ENCODE data around the gene SMAD3.
A peak's percentile ranks its signal among the peaks of the same experiment; 100 is the strongest.

The SMAD3 gene

DNA sequence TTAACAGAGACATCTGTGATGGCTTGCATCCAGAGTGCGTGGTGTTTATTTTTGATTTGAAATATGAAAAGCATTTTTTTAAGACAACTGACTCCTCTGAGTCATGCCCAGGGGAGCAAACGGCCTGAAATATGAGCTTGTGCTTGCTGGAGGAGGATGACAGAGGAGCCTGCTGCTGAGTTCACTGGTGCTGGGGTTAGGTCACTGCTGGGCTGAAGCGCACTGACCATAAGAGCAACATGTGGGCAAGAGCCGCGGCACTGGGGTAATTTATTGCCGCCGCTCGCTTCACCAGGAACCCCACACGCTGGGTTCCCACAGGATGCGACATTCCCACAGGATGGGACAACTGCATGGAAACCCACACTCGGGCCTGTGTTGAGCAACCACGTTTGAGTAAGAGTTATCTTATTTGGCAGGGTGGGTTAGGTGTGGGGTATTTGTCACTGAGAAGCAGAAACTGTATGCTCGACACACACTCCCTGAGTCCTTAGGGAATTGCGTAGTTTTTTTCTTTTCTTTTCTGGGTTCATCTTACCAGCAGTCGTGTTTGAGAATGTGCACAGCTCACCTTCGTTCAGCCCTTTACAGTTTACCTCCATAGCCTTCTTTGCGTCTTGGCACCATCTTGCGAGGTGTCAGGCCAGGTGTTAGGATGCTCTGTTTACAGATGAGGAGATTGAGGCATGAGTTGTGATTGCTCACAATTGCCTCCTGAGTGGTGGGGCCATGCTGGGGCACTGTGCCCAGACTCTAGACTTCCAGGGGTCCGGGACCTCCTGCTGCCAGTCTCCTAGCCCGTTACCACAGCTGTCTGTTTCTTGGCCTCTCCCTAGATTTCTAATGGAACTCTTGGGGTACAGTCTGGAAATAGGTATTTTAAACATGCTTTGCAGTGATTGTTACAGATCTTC is 60.4 kb downstream of the SMAD3 start:
- no peak for DNase-seq (ENCODE audit: low read depth in 2 of 2)

DNA sequence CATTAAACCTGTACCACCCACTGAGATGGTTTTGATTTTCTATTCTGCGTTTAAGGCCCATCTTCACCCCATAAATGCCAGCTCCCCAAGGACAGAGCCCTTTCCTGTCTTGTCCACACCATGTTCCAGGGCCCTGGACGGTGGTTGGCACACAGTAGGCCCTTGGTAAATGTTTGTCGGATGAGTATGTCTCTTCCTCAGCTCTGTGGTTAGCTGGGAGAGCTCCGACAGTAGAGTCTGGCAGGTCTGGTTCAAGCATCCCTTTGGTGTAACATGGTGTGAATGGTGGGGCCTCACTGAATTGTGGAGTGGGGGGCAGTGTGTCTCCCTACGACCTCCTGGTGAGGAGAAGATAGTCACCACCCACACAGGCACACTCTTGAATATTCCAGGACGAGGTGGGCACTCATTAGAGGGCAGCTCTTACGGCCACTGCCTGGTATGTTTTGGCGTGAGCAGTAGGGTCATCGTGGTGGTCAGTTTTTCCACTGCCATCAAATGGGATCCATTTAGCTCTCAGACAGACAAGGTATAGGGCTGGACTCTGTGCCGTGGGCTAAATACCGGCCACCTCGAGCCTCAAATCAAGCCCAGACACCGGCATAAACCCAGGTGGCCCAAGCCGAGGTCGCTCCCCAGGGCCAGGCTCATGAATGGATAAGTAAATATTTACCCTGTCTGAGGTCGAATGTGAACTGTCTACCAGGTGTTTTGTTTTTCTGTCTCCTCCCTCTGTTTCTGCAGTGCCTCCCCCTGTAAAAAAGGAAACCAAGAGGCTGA is 61.3 kb downstream of the SMAD3 start:
- no peak for DNase-seq (ENCODE audit: low read depth in 2 of 2)

DNA sequence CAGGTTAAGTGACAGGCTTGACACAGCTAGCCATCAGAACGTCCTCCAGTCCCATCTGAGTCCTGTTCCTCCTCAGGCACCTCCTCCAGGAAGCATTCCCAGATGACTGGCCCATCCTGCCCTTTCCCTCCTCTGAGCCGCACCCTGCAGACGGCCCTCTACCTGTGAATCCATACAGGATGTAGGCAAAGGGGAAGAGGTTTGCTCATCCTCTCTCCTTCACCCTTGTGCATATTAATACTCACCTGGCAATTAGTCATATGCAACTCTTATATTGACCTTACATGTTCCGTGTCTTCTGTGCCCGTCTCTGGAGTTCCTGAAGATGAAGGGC is 61.9 kb downstream of the SMAD3 start:
- no peak for DNase-seq (ENCODE audit: low read depth in 2 of 2)

DNA sequence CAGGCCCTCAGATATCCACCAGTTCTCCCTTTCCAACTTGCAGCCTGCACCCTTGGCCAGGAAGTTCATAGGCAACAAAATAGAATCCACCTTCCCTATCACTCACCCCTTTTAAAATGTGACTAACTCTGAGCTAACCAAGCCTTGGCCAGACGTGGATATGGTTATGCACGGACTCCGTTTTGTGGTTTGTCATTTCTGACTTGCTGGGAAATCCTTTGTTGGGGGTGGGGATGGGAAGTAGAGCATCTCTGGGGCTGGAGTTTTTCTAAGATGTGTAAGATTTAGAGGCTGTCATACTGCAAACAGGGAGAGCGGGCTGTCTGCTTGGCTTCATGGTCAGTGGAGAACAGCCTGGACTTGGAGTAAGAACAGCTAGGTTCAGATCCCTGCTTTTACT is 62.6 kb downstream of the SMAD3 start:
- DNase-seq (ENCODE audit: low read depth in 2 of 2) = no peak

DNA sequence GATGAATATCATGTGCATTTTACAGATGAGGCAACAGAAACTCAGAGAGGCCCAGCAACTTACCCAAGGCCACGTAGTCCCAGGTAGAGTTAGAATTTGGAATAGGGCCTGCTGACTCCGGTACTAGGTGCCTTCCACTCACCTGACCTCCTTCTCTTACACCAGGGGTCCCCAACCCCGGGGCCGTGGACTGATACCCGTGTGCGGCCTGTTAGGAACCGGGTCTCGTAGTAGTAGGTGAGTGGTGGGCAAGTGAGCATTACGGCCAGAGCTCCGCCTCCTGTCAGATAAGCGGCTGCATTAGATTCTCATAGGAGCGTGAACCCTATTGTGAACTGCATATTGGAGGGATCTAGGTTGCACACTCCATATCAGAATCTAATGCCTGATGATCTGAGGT is 64.8 kb downstream of the SMAD3 start:
- no peak for DNase-seq (ENCODE audit: low read depth in 2 of 2)

DNA sequence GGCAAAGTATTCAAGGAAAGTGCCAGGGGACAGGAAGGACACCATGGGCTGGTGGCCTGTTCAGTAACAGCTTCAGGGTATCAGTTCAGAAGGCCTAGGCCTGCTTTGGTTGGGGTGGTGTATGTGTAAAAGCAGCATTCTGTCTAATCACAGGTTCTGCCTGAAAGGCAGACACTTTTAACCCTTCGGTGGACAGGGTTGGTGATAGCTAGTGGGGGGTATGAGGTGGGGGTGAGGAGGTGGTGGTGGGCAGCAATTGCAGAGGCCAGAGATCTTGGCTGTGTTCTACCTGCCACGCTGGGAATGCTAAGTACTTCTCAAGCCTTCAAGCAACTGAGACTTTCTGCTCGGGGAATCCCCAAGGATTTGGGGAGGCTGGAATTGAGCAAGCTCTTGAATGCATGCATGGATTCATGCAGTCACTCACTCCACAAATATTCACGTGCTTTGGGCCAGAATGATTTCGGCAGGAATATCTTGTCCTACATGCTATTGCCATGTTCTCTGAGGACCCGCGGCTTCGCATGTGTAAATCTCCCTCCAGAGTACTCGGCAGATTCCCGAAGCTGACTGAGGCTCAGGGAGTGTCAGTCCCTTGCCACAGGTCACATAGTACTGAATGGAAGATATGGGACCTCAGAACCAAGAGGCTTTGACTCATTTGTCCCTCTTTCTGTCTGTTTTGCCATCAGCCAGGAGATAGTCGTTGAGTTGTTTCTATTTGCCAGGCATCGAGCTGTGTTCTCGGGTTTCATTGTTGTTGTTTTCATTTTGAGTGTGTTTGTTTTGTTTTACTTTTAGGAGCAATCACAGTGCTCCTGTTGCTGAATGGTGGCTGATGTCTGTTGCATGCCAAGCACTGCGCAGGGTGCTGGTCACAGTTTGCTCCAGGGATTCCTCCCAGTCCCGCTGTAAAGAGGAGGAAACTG is 65.5 kb downstream of the SMAD3 start:
- no peak for DNase-seq (ENCODE audit: low read depth in 2 of 2)

DNA sequence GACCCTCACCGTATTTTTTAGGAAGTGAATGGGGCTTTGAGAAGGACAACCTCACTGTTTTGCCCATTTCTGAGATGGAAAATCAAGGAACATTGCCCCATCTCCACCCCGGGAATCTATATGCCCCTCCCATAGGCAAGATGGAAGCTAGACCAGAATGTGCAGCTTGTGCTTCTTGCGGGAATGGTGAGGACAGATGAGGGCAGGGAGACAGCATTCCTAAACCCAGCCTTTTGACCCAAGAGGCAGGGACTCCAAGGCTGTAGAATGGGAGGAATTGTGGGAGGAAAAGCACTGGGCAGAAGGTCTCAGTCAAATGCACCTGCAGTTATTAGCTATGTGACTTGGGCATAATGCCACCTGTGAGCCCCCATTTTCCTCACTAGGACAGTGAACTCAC is 66.9 kb downstream of the SMAD3 start:
- DNase-seq (ENCODE audit: low read depth in 2 of 2) = no peak

DNA sequence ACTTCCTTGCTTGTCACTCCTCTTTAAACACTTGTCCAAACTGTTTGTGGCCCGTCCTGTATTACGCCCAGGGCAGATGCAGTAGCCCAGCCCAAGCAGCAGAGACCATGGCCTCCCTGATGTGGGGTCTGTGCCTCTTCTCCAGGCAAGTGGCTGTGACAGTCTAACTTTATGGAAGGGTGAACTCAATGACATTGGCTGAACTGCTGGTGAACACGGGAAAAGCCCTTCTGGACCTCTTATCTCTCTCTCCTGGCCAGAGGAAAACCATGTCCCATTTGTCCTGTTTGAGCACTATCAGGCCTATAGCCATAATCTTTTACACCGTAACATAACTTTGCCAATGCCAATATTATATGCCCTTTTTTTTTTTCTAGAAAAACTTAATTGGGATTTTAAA is 67.6 kb downstream of the SMAD3 start:
- no peak for DNase-seq (ENCODE audit: low read depth in 2 of 2)

DNA sequence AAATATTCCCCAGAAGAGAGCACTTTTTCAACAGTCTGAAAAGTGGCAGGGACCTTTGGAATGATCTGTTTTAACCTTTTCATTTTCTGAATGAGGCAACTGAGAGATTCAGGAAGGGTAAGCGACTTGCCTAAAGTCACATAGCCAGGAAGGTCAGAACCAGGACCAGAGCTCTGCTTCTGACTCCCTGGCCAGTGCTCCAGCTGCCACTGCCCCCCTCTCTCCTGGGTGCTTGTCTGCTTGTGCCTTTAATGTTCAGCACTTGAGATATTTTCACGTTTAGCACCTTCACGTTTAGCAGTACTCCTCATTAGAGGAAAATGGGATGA is 68.3 kb downstream of the SMAD3 start:
- DNase-seq (ENCODE audit: low read depth in 2 of 2) = no peak

DNA sequence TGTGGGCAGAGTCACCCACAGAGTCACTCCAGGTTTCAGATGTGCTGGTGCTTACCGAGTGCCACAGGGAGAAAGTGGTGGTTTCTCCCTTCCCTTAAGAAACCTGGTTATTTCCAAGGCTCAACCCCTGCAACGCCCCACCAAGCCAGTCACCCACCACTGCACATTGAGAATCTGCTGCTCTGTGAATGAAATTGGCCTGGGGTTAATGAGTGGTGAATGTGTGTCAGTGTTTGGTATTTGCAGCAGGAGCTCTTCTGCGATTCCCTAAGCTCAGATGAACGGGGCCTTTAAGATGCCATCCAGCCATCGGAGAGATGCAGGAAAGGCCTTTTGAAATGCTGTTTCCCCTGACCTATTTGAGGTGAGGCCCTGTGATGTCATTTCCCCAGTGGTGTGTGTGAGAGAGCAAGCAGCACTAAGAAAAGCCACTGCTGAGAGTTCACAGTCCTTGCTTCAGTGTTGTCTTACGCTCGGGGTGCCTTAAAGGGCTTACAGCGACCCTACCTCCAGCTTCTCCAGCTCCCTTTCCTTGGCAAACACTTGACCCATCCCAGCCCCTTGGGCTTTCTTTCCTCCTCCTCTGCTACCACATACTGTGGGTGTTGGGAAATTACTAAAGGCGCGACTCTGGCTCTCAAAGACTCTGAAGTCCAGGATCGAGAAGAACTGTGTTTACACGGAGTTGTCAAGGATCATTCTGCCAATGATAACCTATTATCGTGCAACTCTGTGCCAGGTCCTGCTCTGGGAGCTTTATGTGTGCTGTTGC is 68.9 kb downstream of the SMAD3 start:
- DNase-seq (ENCODE audit: low read depth in 2 of 2) = peak; percentile 37 to 52

DNA sequence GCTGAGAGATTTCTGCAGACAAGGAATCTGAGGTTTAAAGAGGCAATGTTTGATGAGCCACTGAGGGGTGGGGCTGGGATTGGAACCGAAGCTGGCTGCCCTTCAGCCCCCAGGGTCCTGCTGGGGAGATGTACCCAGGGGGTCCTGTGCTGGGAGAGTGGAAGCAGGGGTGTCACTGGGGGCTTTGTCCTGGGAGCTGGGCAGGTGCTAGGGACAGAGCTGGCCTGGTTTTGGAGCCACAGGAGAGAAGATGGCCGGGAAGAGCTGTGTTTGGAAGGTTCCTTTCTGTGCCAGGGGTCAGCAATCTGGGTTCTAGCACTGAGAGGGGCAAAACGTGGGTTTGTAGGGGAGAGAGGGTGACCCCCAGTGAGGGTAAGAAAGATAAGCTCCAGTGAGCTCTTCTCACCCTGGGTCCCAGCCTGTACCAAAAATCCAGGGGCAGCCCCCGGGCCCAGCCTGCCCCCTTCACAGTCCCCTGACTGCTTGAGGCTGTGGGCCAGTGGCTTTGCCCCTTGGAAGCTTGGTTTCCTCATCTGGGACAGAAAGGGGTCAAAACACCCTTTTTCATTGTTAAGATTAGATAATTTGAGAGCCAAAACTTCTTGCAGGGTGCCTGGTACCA is 69.6 kb downstream of the SMAD3 start:
- DNase-seq (ENCODE audit: low read depth in 2 of 2) = no peak

DNA sequence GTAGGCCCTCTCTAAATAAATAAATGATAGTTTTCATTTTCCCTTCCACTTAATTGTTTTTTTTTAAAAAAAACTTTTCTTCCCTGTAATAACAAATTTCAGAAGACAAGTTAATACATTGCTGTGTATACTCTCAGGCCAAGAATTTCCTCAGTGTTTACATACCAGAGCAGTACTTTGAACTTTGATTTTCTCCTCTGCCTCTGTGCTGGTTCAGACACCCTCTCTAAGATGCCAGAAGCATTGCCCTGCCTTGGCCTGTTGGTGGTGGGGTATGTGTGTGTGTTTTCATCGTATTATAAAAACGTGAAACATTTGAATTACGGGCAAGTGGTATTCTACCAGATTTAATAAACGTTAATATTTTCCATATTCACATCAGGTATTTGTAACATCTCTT is 70.1 kb downstream of the SMAD3 start:
- DNase-seq (ENCODE audit: low read depth in 2 of 2) = no peak

DNA sequence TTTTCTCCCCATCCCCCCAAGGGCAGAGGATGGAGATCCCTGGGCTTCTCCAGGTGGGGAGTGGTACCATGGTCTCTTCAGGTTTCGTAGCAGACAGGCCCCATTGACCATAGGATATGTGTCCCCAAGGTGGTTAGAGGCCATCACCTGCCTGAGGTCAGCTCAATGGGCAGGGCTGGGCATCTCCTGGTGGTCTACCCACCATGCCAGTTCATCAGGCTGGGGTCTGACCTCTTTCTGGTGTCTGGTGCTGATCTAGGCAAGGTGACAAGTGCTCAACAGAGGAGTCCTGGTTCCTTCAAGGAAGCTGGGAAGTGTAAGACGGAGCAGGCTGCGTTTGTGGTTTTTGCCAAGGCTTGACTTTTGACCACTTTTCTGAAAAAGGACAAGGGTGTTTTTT is 71.4 kb downstream of the SMAD3 start:
- no peak for DNase-seq (ENCODE audit: low read depth in 2 of 2)

DNA sequence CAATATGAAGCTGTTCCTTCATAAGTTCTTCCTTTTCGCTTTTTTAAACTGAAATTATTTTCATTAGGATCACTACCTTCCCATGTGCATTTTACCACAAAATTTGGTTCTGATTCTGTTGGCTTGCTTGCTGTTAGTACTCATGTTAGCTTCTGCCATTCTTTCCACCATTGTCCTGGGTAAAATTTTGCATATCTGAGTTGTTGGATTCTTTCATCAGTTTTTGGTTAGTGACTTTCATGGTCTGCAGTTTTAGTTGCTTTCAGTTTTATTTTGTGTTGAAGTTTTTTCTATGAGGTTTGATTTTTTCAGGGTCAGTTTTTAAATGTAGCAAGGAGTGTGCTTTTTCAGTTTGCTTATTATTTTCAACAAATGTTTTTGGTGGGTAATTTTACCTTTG is 71.9 kb downstream of the SMAD3 start:
- no peak for DNase-seq (ENCODE audit: low read depth in 2 of 2)

DNA sequence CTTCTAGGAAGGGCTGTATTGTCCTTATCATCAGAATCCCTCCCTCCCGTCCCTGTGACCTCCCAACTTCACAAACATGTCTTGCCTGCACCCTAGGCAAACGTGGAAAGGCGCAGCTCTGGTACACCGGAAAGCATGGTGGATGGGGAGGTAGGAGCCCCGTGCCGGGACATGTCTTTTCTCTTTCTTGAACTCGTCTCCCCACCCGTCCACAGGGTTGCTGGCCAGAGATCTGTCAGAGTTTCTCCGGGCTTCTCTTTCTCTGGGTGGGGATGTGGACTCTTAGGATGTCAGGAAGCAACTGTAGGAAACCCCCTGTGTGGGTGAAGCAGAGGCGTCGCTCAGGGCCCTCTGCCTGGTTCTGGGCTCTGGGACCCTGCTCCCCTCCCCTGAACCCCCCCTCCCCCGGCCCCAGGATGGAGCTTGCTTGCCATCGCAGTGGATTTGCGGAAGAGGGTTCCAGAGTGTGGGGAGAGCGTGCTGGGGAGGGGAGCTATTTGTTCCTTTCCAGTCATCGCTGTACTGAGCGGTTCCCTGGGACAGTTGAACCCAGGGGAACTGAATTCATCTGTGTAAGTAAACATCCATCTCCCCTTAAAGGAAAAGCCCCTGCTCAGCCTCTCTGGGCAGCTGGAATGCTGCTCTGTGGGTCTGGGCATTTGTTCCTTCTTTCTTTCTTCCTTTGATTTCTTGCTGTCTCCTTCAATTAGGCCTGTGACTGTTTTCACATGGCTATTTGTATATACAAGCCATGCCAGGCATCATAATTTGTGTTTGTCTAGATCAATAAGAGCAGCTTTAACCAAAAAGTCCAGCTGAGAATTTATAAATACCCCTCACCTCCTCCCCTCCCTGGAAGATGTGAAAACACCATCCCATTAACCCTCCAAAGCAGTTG is 72.8 kb downstream of the SMAD3 start:
- DNase-seq (ENCODE audit: low read depth in 2 of 2) = no peak

DNA sequence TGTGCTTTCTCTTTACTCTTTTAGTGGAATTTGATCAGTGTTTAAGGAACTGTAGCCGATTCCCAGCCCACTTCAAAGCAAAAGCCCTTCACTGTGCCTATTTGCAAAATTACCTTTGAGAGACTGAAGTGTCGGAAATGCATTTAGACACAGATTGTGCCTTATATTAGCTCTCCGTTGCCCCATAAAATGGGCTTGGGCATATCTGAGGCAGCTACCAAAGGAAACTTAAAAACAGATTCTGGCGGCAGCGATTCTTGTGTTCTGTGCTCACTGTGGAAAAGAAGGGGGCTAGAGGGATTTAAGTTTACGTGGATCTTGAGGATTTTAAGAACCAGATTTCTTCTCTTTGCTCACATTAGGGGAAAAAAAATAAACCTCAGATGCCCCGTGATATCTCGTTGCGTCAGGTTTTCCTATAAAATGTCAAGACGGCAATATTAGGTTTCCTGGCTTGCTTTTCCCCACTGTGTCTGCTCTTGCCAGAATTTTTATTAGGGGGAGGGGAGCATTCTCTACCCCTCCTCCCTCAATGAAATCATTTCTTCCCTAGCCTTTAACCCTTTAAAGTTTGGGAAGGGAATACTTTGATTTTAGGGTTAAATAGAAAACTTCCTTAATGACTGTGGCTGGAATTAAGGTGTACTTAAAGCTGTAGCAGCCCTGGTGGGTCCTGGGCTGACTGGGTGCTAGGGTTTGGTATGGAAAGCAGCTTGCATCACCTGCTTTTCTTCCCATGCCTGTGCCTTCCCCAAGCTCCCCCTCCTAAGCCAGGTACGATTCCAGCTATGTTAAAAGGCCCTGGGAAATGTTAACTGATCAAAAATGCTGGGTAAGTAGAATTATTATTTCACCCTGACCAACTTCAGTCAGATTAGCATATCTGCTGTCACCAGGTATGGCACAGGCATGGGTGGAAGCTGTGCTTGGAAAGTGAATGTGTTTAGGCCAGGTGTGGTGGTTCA is 73.8 kb downstream of the SMAD3 start:
- no peak for DNase-seq (ENCODE audit: low read depth in 2 of 2)

DNA sequence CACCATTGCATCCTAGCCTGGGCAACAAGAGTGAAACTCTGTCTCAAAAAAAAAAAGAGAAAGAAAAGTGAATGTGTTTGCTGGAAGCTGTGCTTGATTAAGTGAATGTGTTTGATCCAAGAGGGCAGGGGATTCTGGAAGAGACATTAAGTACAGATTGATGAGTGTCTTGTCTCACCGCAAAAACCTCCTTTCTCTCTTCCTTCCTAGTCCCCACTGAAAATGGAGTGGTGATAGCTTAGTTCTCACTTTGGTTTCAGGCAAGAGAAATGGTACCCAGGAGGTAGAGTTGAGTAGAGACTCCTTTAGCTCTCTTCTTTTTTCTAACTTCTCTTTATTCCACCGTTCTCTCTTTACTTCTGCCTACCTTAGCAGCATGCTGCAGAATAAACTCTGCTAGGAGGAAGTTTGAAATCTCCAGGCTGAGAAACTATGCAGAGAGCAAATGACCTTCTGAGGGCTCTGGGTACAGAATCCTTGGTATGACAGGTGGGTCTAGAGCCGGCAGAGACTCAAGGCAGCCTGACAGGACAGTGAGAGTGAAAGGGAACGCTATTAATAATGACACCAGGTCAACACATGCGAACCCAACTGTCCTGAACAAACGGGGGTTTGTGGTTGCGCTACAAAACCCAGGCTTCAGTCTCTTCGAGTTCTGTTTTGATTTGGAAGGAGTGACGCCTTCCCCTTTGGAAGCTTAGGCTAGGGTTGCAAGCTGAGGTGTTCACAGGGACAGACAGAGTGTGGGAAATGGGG is 74.9 kb downstream of the SMAD3 start:
- DNase-seq (ENCODE audit: low read depth in 2 of 2) = no peak
